Stimulated activated naive CD4-positive, alpha-beta T cell (primary cell): Measurements from ENCODE around the gene MRPL52.
"Not testable (repeated sequence)": the region's sequence is repeated elsewhere in the genome, so short reads cannot be mapped to it uniquely, and the experiment has no call there.

Experiments
- DNase-seq, 6 experiments: peaks; one replicate each; lab custom pipeline; 2025; lab: John Stamatoyannopoulos, UW

Gene MRPL52

GRCh38 chr14:22837750-22838538 is 8.3 kb downstream of the MRPL52 start:
- no peak for DNase-seq

DNA sequence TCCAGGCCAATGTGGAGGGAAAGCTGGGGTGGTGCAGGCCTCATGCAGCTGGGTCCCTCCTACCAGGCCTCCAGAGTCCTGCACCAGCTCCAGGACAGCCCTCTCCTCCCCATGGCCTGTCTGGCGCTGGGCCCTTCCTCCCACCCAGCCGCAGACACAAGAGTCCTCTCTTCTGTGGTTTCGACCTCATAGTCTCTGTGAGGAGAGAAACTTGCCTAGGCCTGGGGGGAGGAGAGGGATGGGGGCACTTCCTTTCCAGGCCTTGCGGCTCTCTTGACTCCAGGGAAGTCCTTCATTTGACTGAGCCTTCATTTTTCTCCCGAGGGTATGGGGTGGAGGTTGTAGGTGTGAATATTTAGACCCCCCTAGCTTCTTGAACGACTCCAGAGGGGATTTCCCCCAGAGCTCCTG is 8.9 kb downstream of the MRPL52 start:
- no peak for DNase-seq

DNA sequence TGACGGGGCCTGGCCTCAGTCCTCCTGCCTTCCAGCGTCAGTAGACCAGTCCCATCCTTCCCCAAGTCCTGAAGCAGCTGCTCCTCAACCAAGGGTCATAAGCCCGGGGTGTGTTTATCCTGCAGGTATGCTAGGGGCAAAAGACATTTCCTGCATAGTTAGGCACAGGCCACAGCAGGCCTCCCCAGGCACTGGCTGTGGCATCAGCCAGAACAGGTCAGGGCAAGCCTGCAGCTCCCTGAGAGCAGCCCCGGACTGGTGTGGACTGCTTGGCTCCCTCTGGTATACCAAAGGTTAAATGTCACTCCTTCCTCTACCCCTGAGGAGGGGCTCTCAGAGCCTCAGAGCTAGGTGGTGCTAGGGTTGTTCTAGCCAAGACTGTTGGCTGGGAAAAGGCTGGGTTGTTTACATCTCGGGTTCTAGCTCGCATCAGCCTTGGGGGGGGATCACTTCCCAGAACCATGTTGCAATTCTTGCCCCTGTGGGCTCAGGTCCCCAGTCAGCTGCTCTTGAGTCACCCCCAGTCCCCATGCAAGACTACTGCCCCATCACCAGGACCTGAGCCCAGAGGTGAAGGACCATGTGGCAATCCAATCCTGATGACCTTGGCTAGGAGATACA is 9.6 kb downstream of the MRPL52 start:
- no peak for DNase-seq

DNA sequence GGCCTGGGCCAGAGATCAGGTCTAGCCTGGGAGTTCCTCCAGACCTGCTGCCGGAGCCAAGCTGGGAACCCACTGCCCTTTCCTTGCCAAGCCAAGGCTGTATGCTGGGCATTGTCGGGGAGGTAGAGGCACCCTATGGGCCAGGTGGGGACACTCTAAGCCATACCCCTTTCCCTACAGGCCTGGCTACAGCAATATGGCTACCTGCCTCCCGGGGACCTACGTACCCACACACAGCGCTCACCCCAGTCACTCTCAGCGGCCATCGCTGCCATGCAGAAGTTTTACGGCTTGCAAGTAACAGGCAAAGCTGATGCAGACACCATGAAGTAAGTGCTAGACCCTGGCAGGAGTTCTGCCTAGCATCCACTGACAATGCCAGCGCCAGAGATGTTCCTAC is 11.6 kb downstream of the MRPL52 start:
- DNase-seq: no peak

DNA sequence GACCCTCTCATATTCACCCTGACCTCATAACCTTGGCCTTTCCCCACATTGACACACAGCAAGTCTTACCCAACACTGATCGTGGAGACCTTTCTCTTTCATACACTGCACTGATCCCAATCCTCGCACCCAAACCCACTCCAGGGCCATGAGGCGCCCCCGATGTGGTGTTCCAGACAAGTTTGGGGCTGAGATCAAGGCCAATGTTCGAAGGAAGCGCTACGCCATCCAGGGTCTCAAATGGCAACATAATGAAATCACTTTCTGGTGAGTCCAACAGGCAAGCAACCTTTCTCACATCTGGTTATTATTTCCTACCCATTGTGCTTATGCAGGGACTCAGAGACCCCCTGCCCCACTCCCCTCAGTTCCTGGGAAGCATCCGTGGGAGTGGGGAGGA is 12.1 kb downstream of the MRPL52 start:
- no peak for DNase-seq

- DNase-seq: no peak
Observed at GRCh38 chr14:22842211-22843122, 12.8 kb downstream of the MRPL52 start.

DNA sequence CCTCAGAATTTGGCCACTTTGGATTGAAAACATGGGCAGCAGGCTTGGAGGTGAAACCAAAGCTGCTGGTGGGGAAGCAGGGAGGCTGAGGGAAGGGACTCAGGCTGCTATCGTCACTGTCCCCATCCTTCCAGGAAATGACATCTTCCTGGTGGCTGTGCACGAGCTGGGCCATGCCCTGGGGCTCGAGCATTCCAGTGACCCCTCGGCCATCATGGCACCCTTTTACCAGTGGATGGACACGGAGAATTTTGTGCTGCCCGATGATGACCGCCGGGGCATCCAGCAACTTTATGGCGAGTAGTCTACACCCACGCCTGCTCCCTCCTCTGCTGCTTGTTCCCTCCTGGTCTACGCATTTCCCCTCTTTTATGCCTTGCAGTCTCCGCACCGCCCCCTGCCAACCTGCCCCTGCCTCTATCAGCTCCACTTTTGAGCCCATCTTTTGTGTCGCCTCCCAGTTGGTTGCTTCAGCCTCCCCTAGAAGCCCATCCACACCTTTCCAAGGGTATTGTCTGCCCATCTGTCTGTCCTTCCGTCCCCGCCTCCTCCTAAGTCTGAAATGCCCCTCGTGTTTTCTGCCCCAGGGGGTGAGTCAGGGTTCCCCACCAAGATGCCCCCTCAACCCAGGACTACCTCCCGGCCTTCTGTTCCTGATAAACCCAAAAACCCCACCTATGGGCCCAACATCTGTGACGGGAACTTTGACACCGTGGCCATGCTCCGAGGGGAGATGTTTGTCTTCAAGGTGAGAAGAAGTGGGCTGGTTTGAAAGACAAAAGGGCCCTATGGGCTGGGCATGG is 13.6 kb downstream of the MRPL52 start:
- DNase-seq: no peak

GRCh38 chr14:22844221-22845102 is 14.8 kb downstream of the MRPL52 start:
- no peak for DNase-seq

- no peak for DNase-seq
Observed at GRCh38 chr14:22845103-22845394, 15.4 kb downstream of the MRPL52 start.

GRCh38 chr14:22845821-22846625 is 16.3 kb downstream of the MRPL52 start:
- DNase-seq: no peak

DNA sequence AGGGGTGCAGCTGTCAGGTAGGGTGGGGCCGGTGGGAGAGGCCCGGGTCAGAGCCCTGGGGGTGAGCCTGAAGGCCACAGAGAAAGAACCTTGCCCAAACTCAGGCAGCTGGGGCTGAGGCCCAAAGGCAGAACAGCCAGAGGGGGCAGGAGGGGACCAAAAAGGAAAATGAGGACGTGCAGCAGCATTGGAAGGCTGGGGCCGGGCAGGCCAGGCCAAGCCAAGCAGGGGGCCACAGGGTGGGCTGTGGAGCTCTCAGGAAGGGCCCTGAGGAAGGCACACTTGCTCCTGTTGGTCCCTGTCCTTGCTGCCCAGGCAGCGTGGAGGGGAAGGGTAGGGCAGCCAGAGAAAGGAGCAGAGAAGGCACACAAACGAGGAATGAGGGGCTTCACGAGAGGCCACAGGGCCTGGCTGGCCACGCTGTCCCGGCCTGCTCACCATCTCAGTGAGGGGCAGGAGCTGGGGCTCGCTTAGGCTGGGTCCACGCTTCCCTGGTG is 17.2 kb downstream of the MRPL52 start:
- no peak for DNase-seq

DNA sequence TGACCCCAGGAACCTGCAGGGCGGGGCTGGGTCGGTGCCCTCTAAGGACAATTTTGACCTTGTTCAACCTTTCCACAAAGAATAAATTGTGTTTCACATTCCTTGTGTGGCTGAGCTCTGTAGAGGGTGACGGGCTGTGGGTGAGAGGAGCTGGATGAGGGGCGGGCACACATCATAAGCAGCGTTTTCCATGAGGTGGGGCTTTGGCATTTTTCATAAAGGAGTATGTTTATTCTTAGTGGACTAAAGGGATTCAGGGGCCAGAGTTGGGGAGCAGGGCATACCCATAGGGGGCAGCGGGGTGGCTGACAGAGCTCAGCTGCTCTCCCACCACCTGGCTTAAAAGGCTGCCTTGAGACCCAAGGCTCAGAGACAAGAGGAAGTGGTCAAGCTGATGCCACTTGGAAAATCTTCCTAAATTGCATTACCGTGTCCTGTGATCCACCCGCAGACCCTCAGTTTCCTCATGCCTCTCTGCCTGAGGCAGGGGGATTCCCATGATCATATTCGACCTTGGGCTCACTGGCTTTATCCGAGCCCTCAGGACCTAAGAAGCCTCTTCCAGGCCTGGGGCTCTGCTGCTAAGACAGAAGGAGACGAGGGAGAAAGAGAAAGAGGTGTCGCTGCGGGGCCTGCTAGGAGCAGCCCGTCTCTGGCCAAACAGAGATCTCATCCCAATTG is 18.1 kb downstream of the MRPL52 start:
- no peak for DNase-seq

DNA sequence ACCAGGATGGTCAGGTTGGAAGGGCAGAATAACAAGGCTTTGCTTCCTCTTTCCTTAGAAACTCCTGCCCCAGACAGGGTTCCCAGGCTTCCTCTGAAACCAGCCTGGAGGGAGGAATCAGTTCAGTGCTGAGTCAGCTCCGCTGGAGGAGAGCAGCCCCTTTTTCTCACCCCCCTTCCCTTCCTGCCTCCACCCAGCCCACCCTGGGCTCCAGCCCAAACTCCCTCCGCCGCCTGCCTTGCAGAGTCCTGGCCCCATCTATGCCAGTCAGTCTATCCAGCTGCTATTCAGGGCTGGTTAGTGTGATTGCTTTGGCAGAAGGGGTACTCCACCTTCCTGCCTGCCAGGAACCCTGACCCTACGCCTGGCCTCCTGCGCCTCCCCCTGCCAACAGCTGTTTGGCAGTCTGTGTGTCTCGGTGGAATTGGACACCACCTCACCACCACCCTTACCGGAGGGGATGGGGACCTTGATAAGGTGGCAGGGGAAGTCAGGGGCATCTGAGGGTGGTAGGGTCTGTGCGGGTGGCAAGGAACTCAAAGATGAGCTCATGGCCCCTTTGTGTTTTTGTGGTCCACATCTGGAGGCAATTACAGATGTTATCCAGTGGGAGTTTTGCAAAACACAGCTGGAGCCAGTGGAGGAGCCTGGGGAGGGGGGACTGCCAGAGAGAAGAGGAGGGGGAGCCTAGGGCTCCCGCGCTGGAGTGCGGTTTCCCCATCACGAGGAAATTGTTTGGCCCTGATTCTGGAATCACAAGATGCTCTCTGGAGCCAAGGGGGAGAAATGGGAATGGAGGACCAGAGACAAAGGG is 18.9 kb downstream of the MRPL52 start:
- DNase-seq: no peak

- DNase-seq: no peak
Observed at GRCh38 chr14:22849212-22849819, 19.6 kb downstream of the MRPL52 start.

DNA sequence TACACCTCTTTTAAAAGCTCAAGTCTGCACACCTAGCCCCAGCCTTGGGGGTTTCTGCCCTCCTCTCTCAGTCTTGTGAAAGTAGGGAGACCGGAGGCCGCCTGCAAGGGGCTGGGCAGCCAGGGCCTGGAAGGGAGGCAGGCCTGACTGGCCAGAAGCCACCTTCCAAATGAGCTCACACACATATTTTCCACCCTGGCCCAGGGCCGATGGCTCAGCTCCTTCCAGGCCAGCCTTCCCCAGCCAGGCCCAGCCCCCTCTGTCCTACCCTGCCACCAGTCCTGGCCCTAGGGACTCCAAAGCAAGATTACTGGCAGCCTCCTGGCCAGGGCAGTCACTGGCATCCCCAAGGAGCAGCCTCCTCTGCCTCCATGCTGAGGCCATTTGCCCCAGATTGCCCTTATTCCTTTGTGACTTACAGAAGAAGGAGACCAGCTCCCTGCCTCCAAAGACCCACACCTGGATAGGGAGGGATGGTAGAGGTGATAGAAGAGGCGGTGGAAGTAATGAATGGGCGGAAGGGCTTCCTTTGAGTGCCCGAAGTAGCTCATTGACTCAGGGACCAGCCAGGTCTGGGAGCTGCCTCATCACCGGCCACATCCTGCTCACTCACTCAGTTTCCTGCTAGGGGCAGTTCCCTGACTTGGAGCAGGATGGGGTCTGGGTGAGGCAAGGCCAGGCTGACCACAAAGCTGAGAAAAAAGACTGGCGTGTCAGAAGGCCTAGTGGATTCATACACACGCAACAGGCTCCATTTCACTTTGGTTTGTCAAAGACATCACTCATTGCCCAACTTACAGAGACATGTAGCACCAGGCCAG is 21.5 kb downstream of the MRPL52 start:
- no peak for DNase-seq

DNA sequence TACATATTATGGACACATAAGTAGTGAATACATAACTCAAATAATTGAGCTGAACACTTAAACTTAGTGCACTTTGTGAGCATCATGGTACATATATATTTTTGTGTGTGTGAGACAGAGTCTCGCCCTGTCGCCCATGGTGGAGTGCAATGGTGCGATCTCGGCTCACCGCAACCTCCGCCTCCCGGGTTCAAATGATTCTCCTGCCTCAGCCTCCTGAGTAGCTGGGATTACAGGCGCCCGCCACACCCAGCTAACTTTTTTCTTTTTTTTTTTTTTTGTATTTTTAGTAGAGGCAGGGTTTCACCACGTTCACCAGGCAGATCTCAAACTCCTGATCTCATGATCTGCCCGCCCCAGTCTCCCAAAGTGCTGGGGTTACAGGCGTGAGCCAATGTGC is 22.5 kb downstream of the MRPL52 start:
- DNase-seq: not testable (repeated sequence)

DNA sequence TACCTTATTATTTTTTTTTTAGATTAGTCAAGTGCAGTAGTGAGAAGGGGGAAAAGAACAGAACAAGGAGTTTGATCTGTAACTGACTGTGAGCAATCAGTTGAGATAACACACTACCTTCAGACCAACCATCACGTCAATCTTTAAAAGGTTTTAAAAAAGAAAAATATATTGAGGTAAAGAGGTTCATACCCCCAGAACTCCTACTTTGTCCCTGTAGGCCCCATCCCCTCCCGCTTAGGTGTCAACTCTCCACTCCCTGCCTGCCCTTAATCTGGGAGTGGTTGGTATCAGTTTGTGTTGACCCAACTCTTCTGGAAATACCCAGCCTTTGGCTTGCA is 22.9 kb downstream of the MRPL52 start:
- DNase-seq: no peak
